ENCODE measurements around the gene KCNV2.

DNA sequence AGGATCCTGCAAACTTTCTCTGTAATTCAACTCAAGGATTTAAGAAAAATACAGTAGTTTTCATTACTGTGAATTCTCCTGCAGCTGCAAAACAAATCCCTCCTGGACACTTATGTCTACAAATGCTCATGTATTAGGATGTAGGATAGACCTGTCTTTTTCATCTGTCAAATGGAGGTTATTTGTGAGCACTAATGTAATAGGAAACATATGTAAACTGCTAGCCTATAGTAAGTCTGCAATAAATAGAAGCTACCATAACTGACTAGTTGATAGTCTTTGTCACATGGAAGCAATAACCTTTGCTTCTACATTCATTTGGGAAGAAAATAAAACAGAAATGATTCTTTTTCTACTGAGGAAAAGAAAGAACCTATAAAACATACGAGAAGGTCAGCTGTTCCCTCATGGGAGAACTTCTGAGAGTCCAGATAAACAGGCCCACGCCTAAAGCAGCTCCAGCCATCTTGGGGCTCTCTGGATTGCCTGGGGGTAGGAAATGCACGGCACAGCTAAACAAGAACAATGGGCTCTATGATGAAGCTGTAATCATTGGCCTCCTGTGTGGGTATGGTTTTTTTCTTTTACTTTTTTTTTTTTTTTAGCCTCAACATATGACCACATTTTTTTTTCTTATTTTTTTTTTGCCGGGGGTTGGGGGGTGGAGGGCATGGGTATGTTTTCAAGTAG, 6.2 kb downstream of the KCNV2 start:
- TF ChIP-seq, protein P1, sequence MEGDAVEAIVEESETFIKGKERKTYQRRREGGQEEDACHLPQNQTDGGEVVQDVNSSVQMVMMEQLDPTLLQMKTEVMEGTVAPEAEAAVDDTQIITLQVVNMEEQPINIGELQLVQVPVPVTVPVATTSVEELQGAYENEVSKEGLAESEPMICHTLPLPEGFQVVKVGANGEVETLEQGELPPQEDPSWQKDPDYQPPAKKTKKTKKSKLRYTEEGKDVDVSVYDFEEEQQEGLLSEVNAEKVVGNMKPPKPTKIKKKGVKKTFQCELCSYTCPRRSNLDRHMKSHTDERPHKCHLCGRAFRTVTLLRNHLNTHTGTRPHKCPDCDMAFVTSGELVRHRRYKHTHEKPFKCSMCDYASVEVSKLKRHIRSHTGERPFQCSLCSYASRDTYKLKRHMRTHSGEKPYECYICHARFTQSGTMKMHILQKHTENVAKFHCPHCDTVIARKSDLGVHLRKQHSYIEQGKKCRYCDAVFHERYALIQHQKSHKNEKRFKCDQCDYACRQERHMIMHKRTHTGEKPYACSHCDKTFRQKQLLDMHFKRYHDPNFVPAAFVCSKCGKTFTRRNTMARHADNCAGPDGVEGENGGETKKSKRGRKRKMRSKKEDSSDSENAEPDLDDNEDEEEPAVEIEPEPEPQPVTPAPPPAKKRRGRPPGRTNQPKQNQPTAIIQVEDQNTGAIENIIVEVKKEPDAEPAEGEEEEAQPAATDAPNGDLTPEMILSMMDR (IDR thresholded peaks at IDR 0.05; ENCODE audit: low read length) = no peak
- no peak for TF ChIP-seq EZH2 (optimal IDR thresholded peaks at IDR 0.05; ENCODE audit: low read depth, low read length)
